ENCODE results near the gene RGS1.
A peak's percentile ranks its signal among the peaks of the same experiment; 100 is the strongest.

Gene RGS1

GRCh38 chr1:192576190-192577144 is 894 bp downstream of the RGS1 start:
- H3K4me2 ChIP-seq: peak overlapping the region; percentile 95
- peak overlapping the region; percentile 94 for H3K9ac ChIP-seq
- peak overlapping the region; percentile 95 for H3K4me3 ChIP-seq (IDR thresholded peaks at IDR 0.05; ENCODE audit: insufficient read depth, low read depth, low read length)

GRCh38 chr1:192577145-192578140 is 1.9 kb downstream of the RGS1 start:
- H2AFZ ChIP-seq (ENCODE audit: low read depth): no peak overlapping the region
- no peaks in the 10 kb centered on the region for H3K27me3 ChIP-seq (ENCODE audit: insufficient read depth, low read depth)
- H3K79me2 ChIP-seq (ENCODE audit: insufficient read depth, low read depth): peaks cover 46% of the 10 kb centered on the region
- peaks cover 33% of the 10 kb centered on the region for H3K36me3 ChIP-seq (ENCODE audit: insufficient read depth)
- H3K4me2 ChIP-seq: peak overlapping the region; percentile 95
- TF ChIP-seq CTCF (conservative IDR thresholded peaks at IDR 0.05; ENCODE audit: low read depth, low read length): no peak; the same call in 1 of the 2 replicates
- H3K4me1 ChIP-seq (ENCODE audit: low read depth, poor library complexity, severe bottlenecking): peaks cover 77% of the 10 kb centered on the region
- peak overlapping the region; percentile 95 for H3K4me3 ChIP-seq (IDR thresholded peaks at IDR 0.05; ENCODE audit: insufficient read depth, low read depth, low read length)
- H4K20me1 ChIP-seq (ENCODE audit: insufficient read depth): peaks cover 12% of the 10 kb centered on the region; the same call in 1 of the 2 replicates
- H3K9ac ChIP-seq: peak overlapping the region; percentile 94
- H3K27ac ChIP-seq: peak overlapping the region; percentile 92

More at GRCh38 chr1:192576190-192577144, 894 bp downstream of the RGS1 start:
- peak; percentile 24; the same call in 1 of the 2 replicates for TF ChIP-seq CTCF (conservative IDR thresholded peaks at IDR 0.05; ENCODE audit: low read depth, low read length)
- H3K36me3 ChIP-seq (ENCODE audit: insufficient read depth): peaks cover 33% of the 10 kb centered on the region
- no peaks in the 10 kb centered on the region for H3K27me3 ChIP-seq (ENCODE audit: insufficient read depth, low read depth)
- H4K20me1 ChIP-seq (ENCODE audit: insufficient read depth): peaks cover 12% of the 10 kb centered on the region; the same call in 1 of the 2 replicates
- peaks cover 79% of the 10 kb centered on the region for H3K4me1 ChIP-seq (ENCODE audit: low read depth, poor library complexity, severe bottlenecking)
- H2AFZ ChIP-seq (ENCODE audit: low read depth): no peak overlapping the region
- H3K79me2 ChIP-seq (ENCODE audit: insufficient read depth, low read depth): peaks cover 46% of the 10 kb centered on the region
- peak overlapping the region; percentile 92 for H3K27ac ChIP-seq

GRCh38 chr1:192578144-192578909 is 2.8 kb downstream of the RGS1 start:
- Histone ChIP-seq H3K4me2 (peak overlapping the region; percentile 95), H3K79me2 (ENCODE audit: insufficient read depth, low read depth) (peaks cover 46% of the 10 kb centered on the region), H3K27ac (peak overlapping the region; percentile 92), H3K27me3 (ENCODE audit: insufficient read depth, low read depth) (no peaks in the 10 kb centered on the region), H3K36me3 (ENCODE audit: insufficient read depth) (peaks cover 33% of the 10 kb centered on the region), H3K4me3 (IDR thresholded peaks at IDR 0.05; ENCODE audit: insufficient read depth, low read depth, low read length) (peak overlapping the region; percentile 66), H4K20me1 (ENCODE audit: insufficient read depth) (peaks cover 12% of the 10 kb centered on the region; the same call in 1 of the 2 replicates), H2AFZ (ENCODE audit: low read depth) (no peak overlapping the region), H3K9ac (peak overlapping the region; percentile 94), H3K4me1 (ENCODE audit: low read depth, poor library complexity, severe bottlenecking) (peaks cover 68% of the 10 kb centered on the region)
- TF ChIP-seq CTCF (conservative IDR thresholded peaks at IDR 0.05; ENCODE audit: low read depth, low read length): no peak
